ENCODE results near the gene KATNAL2. TPM values are rescaled to one million over a fixed set of nuclear protein-coding genes. Genes with fewer than 3 reads are reported as not detected.

KATNAL2 gene
- total RNA-seq, 6 experiments from 2014 or later = 0.38 to 0.92 (median 0.66) TPM

GRCh38 chr18:46939998-46940571 lies 22.7 kb downstream of the KATNAL2 start:
- peaks cover 19% of the 10 kb centered on the region for H3K4me1 Mint-ChIP-seq (ENCODE audit: low read depth)
- H3K27ac Mint-ChIP-seq = peak overlapping the region; percentile 52
- DNase-seq = no peak
- H3K36me3 Mint-ChIP-seq (ENCODE audit: low read depth) = no peaks in the 10 kb centered on the region
- TF ChIP-seq, protein P1, sequence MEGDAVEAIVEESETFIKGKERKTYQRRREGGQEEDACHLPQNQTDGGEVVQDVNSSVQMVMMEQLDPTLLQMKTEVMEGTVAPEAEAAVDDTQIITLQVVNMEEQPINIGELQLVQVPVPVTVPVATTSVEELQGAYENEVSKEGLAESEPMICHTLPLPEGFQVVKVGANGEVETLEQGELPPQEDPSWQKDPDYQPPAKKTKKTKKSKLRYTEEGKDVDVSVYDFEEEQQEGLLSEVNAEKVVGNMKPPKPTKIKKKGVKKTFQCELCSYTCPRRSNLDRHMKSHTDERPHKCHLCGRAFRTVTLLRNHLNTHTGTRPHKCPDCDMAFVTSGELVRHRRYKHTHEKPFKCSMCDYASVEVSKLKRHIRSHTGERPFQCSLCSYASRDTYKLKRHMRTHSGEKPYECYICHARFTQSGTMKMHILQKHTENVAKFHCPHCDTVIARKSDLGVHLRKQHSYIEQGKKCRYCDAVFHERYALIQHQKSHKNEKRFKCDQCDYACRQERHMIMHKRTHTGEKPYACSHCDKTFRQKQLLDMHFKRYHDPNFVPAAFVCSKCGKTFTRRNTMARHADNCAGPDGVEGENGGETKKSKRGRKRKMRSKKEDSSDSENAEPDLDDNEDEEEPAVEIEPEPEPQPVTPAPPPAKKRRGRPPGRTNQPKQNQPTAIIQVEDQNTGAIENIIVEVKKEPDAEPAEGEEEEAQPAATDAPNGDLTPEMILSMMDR (IDR thresholded peaks at IDR 0.05) = no peak
- H3K4me3 Mint-ChIP-seq = no peak overlapping the region
- H3K27me3 Mint-ChIP-seq (ENCODE audit: insufficient read depth) = peaks cover 3% of the 10 kb centered on the region
- no peaks in the 10 kb centered on the region for H3K9me3 Mint-ChIP-seq

DNA sequence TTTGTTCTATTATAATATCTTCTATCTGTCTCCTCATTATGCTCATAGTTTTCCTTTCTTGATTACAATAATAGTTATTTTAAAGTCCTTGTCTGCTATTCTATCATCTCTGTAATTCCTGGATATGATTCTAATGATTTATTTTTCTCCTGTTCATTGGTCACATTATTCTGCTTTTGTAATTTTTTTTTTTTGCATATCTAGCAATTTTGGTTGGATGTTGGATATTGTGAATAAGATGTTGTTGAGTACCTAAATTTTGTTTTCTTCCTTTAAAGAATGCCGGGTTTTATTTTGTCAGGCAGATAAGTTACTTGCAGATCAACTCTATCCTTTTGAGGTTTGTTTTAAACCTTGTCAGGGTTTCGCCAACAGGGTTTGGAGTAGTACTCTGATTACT lies 25.2 kb downstream of the KATNAL2 start:
- Mint-ChIP-seq H3K27ac (no peak overlapping the region), H3K4me1 (ENCODE audit: low read depth) (peaks cover 19% of the 10 kb centered on the region), H3K9me3 (no peaks in the 10 kb centered on the region), H3K36me3 (ENCODE audit: low read depth) (no peaks in the 10 kb centered on the region), H3K4me3 (no peak overlapping the region), H3K27me3 (ENCODE audit: insufficient read depth) (peaks cover 2% of the 10 kb centered on the region)
- DNase-seq = no peak
- TF ChIP-seq, protein P1 (IDR thresholded peaks at IDR 0.05) = no peak

DNA sequence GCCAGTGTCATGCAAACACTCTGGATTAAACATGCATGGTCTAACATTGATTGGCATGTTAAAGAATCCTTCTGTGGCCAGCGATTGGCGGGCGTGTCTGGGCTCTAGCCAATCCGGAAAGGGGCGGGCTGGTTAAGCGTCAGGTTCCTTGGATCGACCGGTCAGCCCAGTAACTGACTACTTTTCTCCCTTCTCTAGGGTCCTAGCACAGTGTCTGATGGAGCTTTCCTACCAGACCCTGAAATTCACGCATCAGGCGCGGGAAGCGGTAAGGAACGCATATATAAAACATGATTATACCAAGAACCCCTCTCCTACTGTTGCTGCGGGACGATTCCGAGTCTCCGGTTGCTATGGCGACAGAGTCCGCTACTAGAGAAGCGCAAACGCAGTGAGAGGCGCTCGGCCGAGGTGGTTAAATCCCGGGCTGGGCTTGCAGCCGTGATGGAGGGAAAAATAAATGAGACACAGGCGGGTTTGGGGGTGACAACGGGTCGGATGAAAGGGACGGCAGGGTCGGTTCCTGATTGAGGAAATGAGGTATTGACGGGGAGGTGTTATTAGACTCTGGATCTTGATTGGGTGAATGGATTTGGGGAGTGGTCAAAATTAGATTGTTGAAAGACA lies 29.4 kb downstream of the KATNAL2 start:
- Mint-ChIP-seq H3K9me3 (no peaks in the 10 kb centered on the region), H3K4me3 (no peak overlapping the region), H3K4me1 (ENCODE audit: low read depth) (no peaks in the 10 kb centered on the region), H3K27me3 (ENCODE audit: insufficient read depth) (peaks cover 8% of the 10 kb centered on the region), H3K36me3 (ENCODE audit: low read depth) (no peaks in the 10 kb centered on the region), H3K27ac (no peak overlapping the region)
- TF ChIP-seq, protein P1 (IDR thresholded peaks at IDR 0.05) = no peak
- peak; percentile 83 for DNase-seq

- Mint-ChIP-seq H3K36me3 (ENCODE audit: low read depth) (no peaks in the 10 kb centered on the region), H3K9me3 (no peaks in the 10 kb centered on the region), H3K4me1 (ENCODE audit: low read depth) (peaks cover 6% of the 10 kb centered on the region; the same call in 1 of the 2 replicates), H3K27ac (no peak overlapping the region), H3K4me3 (no peak overlapping the region), H3K27me3 (ENCODE audit: insufficient read depth) (peaks cover 6% of the 10 kb centered on the region)
- no peak for DNase-seq
- TF ChIP-seq, protein P1 (IDR thresholded peaks at IDR 0.05) = peak; percentile 73
Measured at GRCh38 chr18:46950064-46950656, 32.8 kb downstream of the KATNAL2 start.

- Mint-ChIP-seq H3K4me3 (no peak overlapping the region), H3K27ac (no peak overlapping the region), H3K27me3 (ENCODE audit: insufficient read depth) (peaks cover 7% of the 10 kb centered on the region), H3K36me3 (ENCODE audit: low read depth) (no peaks in the 10 kb centered on the region), H3K4me1 (ENCODE audit: low read depth) (peaks cover 6% of the 10 kb centered on the region; the same call in 1 of the 2 replicates), H3K9me3 (no peaks in the 10 kb centered on the region)
- TF ChIP-seq, protein P1 (IDR thresholded peaks at IDR 0.05) = no peak
- no peak for DNase-seq
Measured at GRCh38 chr18:46953195-46953594, 35.8 kb downstream of the KATNAL2 start.
